Mesodermal cell (in vitro differentiated cells): ENCODE results near the gene TEX11.
"Not testable (repeated sequence)": the region's sequence is repeated elsewhere in the genome, so short reads cannot be mapped to it uniquely, and the experiment has no call there.

Experiments used
- H3K27ac ChIP-seq: 2 replicates; pipeline ENCODE4 v1.7.0; 2013; ENCODE audit warnings: mild to moderate bottlenecking, low read depth, low read length, moderate library complexity; ENCODE audit not compliant: severe bottlenecking
- H3K36me3 ChIP-seq: 2 replicates; pipeline ENCODE4 v1.7.1; 2013; ENCODE audit warnings: mild to moderate bottlenecking, low read length, moderate library complexity; ENCODE audit not compliant: control insufficient read depth, insufficient read depth
- H3K4me1 ChIP-seq: one replicate; pipeline ENCODE4 v1.7.1; 2013; ENCODE audit warnings: mild to moderate bottlenecking, low read length; ENCODE audit not compliant: insufficient read depth, control insufficient read depth, poor library complexity, severe bottlenecking
- H3K4me3 ChIP-seq: 2 replicates; pipeline ENCODE4 v1.7.0; 2013; ENCODE audit warnings: low read length, control low read depth, mild to moderate bottlenecking; ENCODE audit not compliant: insufficient read depth, poor library complexity, severe bottlenecking; ENCODE audit errors: extremely low read depth
- H3K9me3 ChIP-seq: 2 replicates; pipeline ENCODE4 v1.7.1; 2013; ENCODE audit warnings: mild to moderate bottlenecking, low read length, moderate library complexity; ENCODE audit not compliant: control insufficient read depth
- WGBS, 2 experiments: methylation state at CpG; one replicate each; pipeline ENCODE4 v1.1.5; 2013; ENCODE audit warnings: missing lambda C conversion rate in 2 of 2; ENCODE audit not compliant: insufficient coverage in 2 of 2; 5-methylcytosine and 5-hydroxymethylcytosine counted together

TEX11 gene

GRCh38 chrX:70852294-70852693 lies 56.2 kb downstream of the TEX11 start:
- H3K4me3 ChIP-seq: no peak overlapping the region
- H3K27ac ChIP-seq: no peak overlapping the region
- 80% methylated on average over 1 of the region's 3 CpGs; no CpG with 5 or more reads in 1 of the 2 experiments for WGBS, 2 experiments
- no peaks in the 10 kb centered on the region for H3K4me1 ChIP-seq
- H3K36me3 ChIP-seq: no peaks in the 10 kb centered on the region
- no peaks in the 10 kb centered on the region for H3K9me3 ChIP-seq

GRCh38 chrX:70844081-70844480 lies 64.4 kb downstream of the TEX11 start:
- not testable (repeated sequence) for H3K4me3 ChIP-seq
- WGBS, 2 experiments: 90% methylated on average over 2 of the region's 6 CpGs; no CpG with 5 or more reads in 1 of the 2 experiments

GRCh38 chrX:70843620-70844019 lies 64.9 kb downstream of the TEX11 start:
- H3K27ac ChIP-seq, H3K4me3 ChIP-seq: not testable (repeated sequence)
- WGBS, 2 experiments: no CpG with 5 or more reads among the region's 1 CpG

More at GRCh38 chrX:70844081-70844480, 64.4 kb downstream of the TEX11 start:
- H3K36me3 ChIP-seq, H3K4me1 ChIP-seq, H3K9me3 ChIP-seq, H3K27ac ChIP-seq: not testable (repeated sequence)

GRCh38 chrX:70834589-70834988 lies 73.9 kb downstream of the TEX11 start:
- no peaks in the 10 kb centered on the region for H3K36me3 ChIP-seq
- no CpG with 5 or more reads among the region's 7 CpGs for WGBS, 2 experiments
- no peaks in the 10 kb centered on the region for H3K9me3 ChIP-seq
- H3K4me1 ChIP-seq: no peaks in the 10 kb centered on the region
- no peak overlapping the region for H3K4me3 ChIP-seq
- H3K27ac ChIP-seq: no peak overlapping the region

More at GRCh38 chrX:70843620-70844019, 64.9 kb downstream of the TEX11 start:
- H3K4me1 ChIP-seq, H3K9me3 ChIP-seq, H3K36me3 ChIP-seq: not testable (repeated sequence)

GRCh38 chrX:70826715-70827114 lies 81.8 kb downstream of the TEX11 start:
- no peak overlapping the region for H3K4me3 ChIP-seq
- no peaks in the 10 kb centered on the region for H3K4me1 ChIP-seq
- H3K36me3 ChIP-seq: no peaks in the 10 kb centered on the region
- no peak overlapping the region for H3K27ac ChIP-seq
- H3K9me3 ChIP-seq: no peaks in the 10 kb centered on the region
- 90% methylated on average over 2 of the region's 3 CpGs; no CpG with 5 or more reads in 1 of the 2 experiments for WGBS, 2 experiments

- H3K4me1 ChIP-seq: no peaks in the 10 kb centered on the region
- WGBS, 2 experiments: 60 to 100% methylated on average over 1 of the region's 4 CpGs
- no peaks in the 10 kb centered on the region for H3K36me3 ChIP-seq
- H3K4me3 ChIP-seq: no peak overlapping the region
- H3K9me3 ChIP-seq: no peaks in the 10 kb centered on the region
- no peak overlapping the region for H3K27ac ChIP-seq
Measured at GRCh38 chrX:70825366-70825765, 83.1 kb downstream of the TEX11 start.

- Histone ChIP-seq H3K4me3 (no peak overlapping the region), H3K27ac (no peak overlapping the region), H3K9me3 (no peaks in the 10 kb centered on the region), H3K36me3 (no peaks in the 10 kb centered on the region), H3K4me1 (no peaks in the 10 kb centered on the region)
- 80 to 100% methylated on average over 1 to 2 of the region's 11 CpGs for WGBS, 2 experiments
Measured at GRCh38 chrX:70808942-70809940, 99.3 kb downstream of the TEX11 start.

GRCh38 chrX:70806081-70806480 lies 102.4 kb downstream of the TEX11 start:
- 90 to 92% methylated on average over 2 to 5 of the region's 8 CpGs for WGBS, 2 experiments
- Histone ChIP-seq H3K4me3 (no peak overlapping the region), H3K4me1 (no peaks in the 10 kb centered on the region), H3K9me3 (no peaks in the 10 kb centered on the region), H3K27ac (no peak overlapping the region), H3K36me3 (no peaks in the 10 kb centered on the region)

GRCh38 chrX:70796742-70797141 lies 111.8 kb downstream of the TEX11 start:
- not testable (repeated sequence) for H3K4me1 ChIP-seq, H3K9me3 ChIP-seq, H3K27ac ChIP-seq, H3K4me3 ChIP-seq, H3K36me3 ChIP-seq
- no CpG with 5 or more reads among the region's 1 CpG for WGBS, 2 experiments

GRCh38 chrX:70774223-70774622 lies 134.3 kb downstream of the TEX11 start:
- WGBS, 2 experiments: no CpG with 5 or more reads among the region's 2 CpGs
- Histone ChIP-seq H3K27ac (no peak overlapping the region), H3K4me3 (no peak overlapping the region), H3K4me1 (no peaks in the 10 kb centered on the region), H3K9me3 (no peaks in the 10 kb centered on the region), H3K36me3 (no peaks in the 10 kb centered on the region)

- Histone ChIP-seq H3K27ac (no peak overlapping the region), H3K4me1 (no peaks in the 10 kb centered on the region), H3K4me3 (no peak overlapping the region), H3K36me3 (no peaks in the 10 kb centered on the region), H3K9me3 (no peaks in the 10 kb centered on the region)
- WGBS, 2 experiments: 83% methylated on average over 1 of the region's 3 CpGs; no CpG with 5 or more reads in 1 of the 2 experiments
Measured at GRCh38 chrX:70769659-70770227, 138.8 kb downstream of the TEX11 start.
